C4-2B (cell line): ENCODE results near the gene CDK9.
"Not testable (repeated sequence)": the region's sequence is repeated elsewhere in the genome, so short reads cannot be mapped to it uniquely, and the experiment has no call there.

Source experiments
- H3K27ac ChIP-seq: fragments of 450-650 bp; 2 replicates; pipeline ENCODE4 v1.5.1; 2017
- CTCF ChIP-seq: fragments of 450-650 bp; conservative IDR thresholded peaks from 2 replicates; pipeline ENCODE4 v1.5.1; 2017; ENCODE audit warnings: mild to moderate bottlenecking
- ZFX ChIP-seq: fragments of 450-650 bp; IDR thresholded peaks from 2 replicates; pipeline ENCODE4 v1.6.1; 2017

Gene CDK9

DNA sequence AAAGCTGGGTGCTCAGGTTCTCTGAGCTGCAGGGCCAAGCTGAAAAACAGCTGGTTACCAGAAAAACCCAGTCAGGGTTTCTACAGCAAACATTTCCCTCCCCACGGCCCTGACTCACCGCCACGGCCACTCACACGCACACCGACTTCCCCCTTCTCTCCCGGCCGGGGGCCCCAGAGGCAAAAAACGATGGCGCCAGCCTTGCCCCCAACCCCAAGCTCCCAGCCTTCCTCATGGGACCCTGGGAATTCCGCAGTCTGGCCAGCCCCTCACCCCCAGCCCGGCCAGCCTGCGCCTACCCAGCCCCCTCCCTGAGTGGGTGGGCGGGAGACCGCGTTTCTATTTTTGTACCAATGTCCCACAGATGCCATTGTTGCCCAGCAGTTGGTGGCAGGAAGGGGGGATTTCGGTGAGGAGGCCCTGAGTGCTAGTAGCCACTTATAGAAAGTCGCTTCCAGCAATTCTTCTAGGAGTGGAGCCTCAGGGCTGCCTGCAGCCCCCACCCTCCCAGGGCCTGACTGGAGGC is 50.2 kb downstream of the CDK9 start:
- no peak overlapping the region for H3K27ac ChIP-seq
- no peak for TF ChIP-seq ZFX
- TF ChIP-seq CTCF, result no peak

DNA sequence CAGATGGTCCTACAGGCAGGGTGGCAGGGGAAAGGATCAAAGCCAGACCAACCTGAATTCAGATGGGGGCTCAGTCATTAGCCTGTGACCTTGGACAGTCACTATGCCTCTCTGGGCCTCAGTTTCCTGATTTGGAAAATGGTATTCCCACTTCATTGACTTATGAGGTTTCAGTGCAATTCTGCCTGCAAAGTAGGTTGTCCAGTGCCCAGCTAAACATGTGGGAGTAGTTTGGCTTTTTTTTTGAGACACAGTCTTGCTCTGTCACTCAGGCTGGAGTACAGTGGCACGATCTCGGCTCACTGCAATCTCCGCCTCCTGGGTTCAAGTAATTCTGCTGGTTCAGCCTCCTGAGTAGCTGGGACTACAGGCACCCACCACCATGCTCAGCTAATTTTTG is 50.7 kb downstream of the CDK9 start:
- not testable (repeated sequence) for H3K27ac ChIP-seq

GRCh38 chr9:127837346-127837745 is 51.5 kb downstream of the CDK9 start:
- no peak for TF ChIP-seq CTCF
- TF ChIP-seq ZFX, result no peak
- no peak overlapping the region for H3K27ac ChIP-seq

- H3K27ac ChIP-seq, result no peak overlapping the region
Measured at GRCh38 chr9:127838375-127839078, 52.7 kb downstream of the CDK9 start.

More at GRCh38 chr9:127838375-127839078, 52.7 kb downstream of the CDK9 start:
- TF ChIP-seq ZFX (no peak), CTCF (no peak)
